Thoracic aorta (tissue), 2 donors: ENCODE measurements around the gene ISLR. TPM values are rescaled to one million over a fixed set of nuclear protein-coding genes. Genes with fewer than 3 reads are reported as not detected.

Source experiments
- ATAC-seq: fragments of 150-250 bp; one replicate; pipeline ENCODE4 v1.8.0; 2017; ENCODE audit warnings: low read depth; ENCODE audit not compliant: insufficient number of reproducible peaks, low FRiP score
- DNase-seq: peaks from one replicate; pipeline ENCODE4 v3.0.0-alpha.2; 2020; ENCODE audit warnings: low spot score
- H3K27ac ChIP-seq, 2 donors: fragments of 200-600 bp; sonication (generic); 1 replicate in 1 of 2; 2 replicates in 1 of 2; pipeline ENCODE4 v1.5.1; 2016; ENCODE audit warnings: mild to moderate bottlenecking in 2 of 2, moderate library complexity in 2 of 2
- H3K27me3 ChIP-seq: fragments of 200-600 bp; sonication (generic); replicated peaks from 2 replicates; pipeline ENCODE4 v1.6.0; 2016; ENCODE audit warnings: mild to moderate bottlenecking; ENCODE audit not compliant: insufficient read depth
- H3K36me3 ChIP-seq: fragments of 200-600 bp; sonication (generic); one replicate; pipeline ENCODE4 v1.5.1; 2016
- H3K4me1 ChIP-seq, 2 donors: fragments of 200-600 bp; sonication (generic); 1 replicate in 1 of 2; 2 replicates in 1 of 2; pipeline versions ENCODE4 v1.5.1 to v1.6.0; 2016; ENCODE audit warnings: low read depth in 2 of 2, mild to moderate bottlenecking in 1 of 2; ENCODE audit not compliant: control insufficient read depth in 1 of 2
- H3K4me3 ChIP-seq: fragments of 200-600 bp; sonication (generic); 2 replicates; pipeline ENCODE4 v1.5.1; 2016; ENCODE audit warnings: mild to moderate bottlenecking
- H3K9me3 ChIP-seq: fragments of 200-600 bp; sonication (generic); 2 replicates; pipeline ENCODE4 v1.5.1; 2016
- total RNA-seq, 2 donors: library from RNA; depleted of rRNA; stranded (reverse); fragments of >200 nt; gene quantifications; one replicate each; pipeline versions ENCODE4 v1.1.0 to v1.2.3, GENCODE V29; 2016
- TF ChIP-seq, protein P1 (sequence below): fragments of 200-600 bp; sonication (generic); IDR thresholded peaks from one replicate; pipeline ENCODE4 v1.5.1; 2019; ENCODE audit warnings: antibody characterized with exemption

ISLR gene, protein sequence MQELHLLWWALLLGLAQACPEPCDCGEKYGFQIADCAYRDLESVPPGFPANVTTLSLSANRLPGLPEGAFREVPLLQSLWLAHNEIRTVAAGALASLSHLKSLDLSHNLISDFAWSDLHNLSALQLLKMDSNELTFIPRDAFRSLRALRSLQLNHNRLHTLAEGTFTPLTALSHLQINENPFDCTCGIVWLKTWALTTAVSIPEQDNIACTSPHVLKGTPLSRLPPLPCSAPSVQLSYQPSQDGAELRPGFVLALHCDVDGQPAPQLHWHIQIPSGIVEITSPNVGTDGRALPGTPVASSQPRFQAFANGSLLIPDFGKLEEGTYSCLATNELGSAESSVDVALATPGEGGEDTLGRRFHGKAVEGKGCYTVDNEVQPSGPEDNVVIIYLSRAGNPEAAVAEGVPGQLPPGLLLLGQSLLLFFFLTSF
- total RNA-seq, result 100 to 1,000 TPM in 1 of 2 donors, 10 to 100 TPM in 1; 76.8 to 323 TPM

- Histone ChIP-seq H3K27me3 (no peaks in the 10 kb centered on the region), H3K27ac (peak within 1 kb of the TSS; percentile 57 to 67), H3K36me3 (no peaks in the 10 kb centered on the region), H3K4me3 (peak within 1 kb of the TSS; percentile 52), H3K4me1 (peaks cover 21 to 71% of the 10 kb centered on the region in 2 donors), H3K9me3 (no peaks in the 10 kb centered on the region)
- ATAC-seq (peak; percentile 32), DNase-seq (no peak)
- TF ChIP-seq, protein P1, sequence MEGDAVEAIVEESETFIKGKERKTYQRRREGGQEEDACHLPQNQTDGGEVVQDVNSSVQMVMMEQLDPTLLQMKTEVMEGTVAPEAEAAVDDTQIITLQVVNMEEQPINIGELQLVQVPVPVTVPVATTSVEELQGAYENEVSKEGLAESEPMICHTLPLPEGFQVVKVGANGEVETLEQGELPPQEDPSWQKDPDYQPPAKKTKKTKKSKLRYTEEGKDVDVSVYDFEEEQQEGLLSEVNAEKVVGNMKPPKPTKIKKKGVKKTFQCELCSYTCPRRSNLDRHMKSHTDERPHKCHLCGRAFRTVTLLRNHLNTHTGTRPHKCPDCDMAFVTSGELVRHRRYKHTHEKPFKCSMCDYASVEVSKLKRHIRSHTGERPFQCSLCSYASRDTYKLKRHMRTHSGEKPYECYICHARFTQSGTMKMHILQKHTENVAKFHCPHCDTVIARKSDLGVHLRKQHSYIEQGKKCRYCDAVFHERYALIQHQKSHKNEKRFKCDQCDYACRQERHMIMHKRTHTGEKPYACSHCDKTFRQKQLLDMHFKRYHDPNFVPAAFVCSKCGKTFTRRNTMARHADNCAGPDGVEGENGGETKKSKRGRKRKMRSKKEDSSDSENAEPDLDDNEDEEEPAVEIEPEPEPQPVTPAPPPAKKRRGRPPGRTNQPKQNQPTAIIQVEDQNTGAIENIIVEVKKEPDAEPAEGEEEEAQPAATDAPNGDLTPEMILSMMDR, result no peak
Measured at GRCh38 chr15:74173380-74174218, at the start of gene ISLR. Gene ISLR, plus strand, starts transcription at chr15:74173710. Its CDS starts 1,149 bp downstream, at chr15:74174859.

DNA sequence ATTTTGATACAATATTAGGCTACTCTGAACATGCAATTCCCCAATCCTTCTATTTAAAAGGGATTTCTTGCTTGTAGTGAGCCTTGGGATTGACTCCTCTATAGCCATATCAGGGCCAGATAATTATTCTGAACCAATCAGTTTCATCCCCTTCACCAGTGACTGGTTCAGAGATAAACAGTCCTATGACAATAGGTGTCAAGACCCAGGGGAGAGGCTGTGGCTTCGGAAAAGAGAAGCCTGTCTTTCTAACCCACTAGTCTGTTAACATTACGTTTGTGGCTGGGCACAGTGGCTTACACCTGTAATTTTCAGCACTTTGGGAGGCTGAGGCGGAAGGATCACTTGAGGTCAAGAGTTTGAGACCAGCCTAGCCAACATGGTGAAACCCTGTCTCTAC, 49.3 kb upstream of the ISLR start:
- peaks cover 25% of the 10 kb centered on the region for H3K27me3 ChIP-seq
- no peak overlapping the region for H3K27ac ChIP-seq
- H3K4me3 ChIP-seq, result no peak overlapping the region
- no peak for DNase-seq
- TF ChIP-seq, protein P1, result no peak
- H3K4me1 ChIP-seq, result peaks cover 7 to 20% of the 10 kb centered on the region in 2 donors
- H3K36me3 ChIP-seq, result no peaks in the 10 kb centered on the region
- no peak for ATAC-seq
- no peaks in the 10 kb centered on the region for H3K9me3 ChIP-seq

- ATAC-seq (no peak), DNase-seq (no peak)
- H3K9me3 ChIP-seq, result no peaks in the 10 kb centered on the region
- H3K36me3 ChIP-seq, result no peaks in the 10 kb centered on the region
- no peak overlapping the region for H3K27ac ChIP-seq
- H3K4me3 ChIP-seq, result no peak overlapping the region
- peaks cover 13 to 26% of the 10 kb centered on the region in 2 donors for H3K4me1 ChIP-seq
- TF ChIP-seq, protein P1, result no peak
- peaks cover 27% of the 10 kb centered on the region for H3K27me3 ChIP-seq
Measured at GRCh38 chr15:74124759-74125158, 48.8 kb upstream of the ISLR start.

- TF ChIP-seq, protein P1, result peak; percentile 98
- peak; percentile 76 for ATAC-seq
- peaks cover 34% of the 10 kb centered on the region for H3K27me3 ChIP-seq
- no peaks in the 10 kb centered on the region for H3K36me3 ChIP-seq
- no peaks in the 10 kb centered on the region for H3K9me3 ChIP-seq
- H3K4me3 ChIP-seq, result peak overlapping the region; percentile 65
- H3K4me1 ChIP-seq, result peaks cover 18 to 33% of the 10 kb centered on the region in 2 donors
- no peak overlapping the region for H3K27ac ChIP-seq
- peak; percentile 61 for DNase-seq
Measured at GRCh38 chr15:74127255-74127953, 46.1 kb upstream of the ISLR start.
